GM13977 (cell line): Measurements from ENCODE around the gene ACTL10.
A peak's percentile ranks its signal among the peaks of the same experiment; 100 is the strongest.

Source experiments
- DNase-seq: peaks from one replicate; pipeline ENCODE4 v3.0.0; 2012; ENCODE audit warnings: low spot score
- in situ Hi-C: fragments of 300-500 bp; cut with MboI; formaldehyde crosslinking; loops from one replicate; pipeline ENCODE4 v1.12.0; 2022; ENCODE audit warnings: low sequenced_read_pairs, low pct_unique_long_range_greater_than_20kb, mixed read lengths, inconsistent platforms; ENCODE audit not compliant: unreplicated experiment
- TF ChIP-seq, protein P1 (sequence below): IDR thresholded peaks from 2 replicates; pipeline ENCODE4 v1.5.1; 2012; ENCODE audit warnings: mild to moderate bottlenecking, control low read depth; ENCODE audit not compliant: insufficient read depth; ENCODE audit errors: extremely low read depth, missing control alignments

Gene ACTL10

DNA sequence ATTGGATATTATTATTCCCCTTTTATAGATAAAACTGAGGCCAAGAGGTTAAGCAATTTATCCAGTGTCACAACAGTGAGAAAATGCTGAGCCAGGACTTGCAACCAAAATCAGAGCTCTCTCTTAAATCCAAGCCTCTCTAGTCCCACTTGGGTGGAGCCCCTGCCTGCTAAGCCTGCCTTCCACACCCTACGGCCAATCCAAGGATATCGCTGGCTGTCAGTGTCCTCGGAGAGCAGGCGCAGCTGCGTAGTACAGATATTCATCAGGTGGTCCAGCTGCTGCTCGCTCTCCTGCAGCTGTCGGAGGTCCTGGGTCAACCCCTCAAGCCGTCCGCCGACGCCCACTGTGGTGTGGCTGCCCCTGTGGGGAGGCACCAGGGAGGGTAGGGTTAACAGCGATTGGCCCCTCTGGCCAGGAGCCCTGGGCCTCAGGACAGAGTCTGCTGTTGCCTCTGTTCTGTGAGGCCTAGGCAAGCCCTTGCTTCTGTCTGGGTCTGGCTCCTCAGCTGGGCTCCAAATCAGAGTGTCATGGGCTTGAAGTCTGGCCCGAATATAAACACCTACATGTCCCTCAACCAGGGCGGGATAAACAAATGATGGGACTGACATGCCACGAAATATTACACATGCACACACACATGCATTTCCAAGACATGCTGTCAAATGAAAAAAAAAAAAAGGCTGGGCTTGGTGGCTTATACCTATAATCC, 11.4 kb downstream of the ACTL10 start:
- in situ Hi-C loops: no loop called here
- no peak for DNase-seq
- TF ChIP-seq, protein P1, sequence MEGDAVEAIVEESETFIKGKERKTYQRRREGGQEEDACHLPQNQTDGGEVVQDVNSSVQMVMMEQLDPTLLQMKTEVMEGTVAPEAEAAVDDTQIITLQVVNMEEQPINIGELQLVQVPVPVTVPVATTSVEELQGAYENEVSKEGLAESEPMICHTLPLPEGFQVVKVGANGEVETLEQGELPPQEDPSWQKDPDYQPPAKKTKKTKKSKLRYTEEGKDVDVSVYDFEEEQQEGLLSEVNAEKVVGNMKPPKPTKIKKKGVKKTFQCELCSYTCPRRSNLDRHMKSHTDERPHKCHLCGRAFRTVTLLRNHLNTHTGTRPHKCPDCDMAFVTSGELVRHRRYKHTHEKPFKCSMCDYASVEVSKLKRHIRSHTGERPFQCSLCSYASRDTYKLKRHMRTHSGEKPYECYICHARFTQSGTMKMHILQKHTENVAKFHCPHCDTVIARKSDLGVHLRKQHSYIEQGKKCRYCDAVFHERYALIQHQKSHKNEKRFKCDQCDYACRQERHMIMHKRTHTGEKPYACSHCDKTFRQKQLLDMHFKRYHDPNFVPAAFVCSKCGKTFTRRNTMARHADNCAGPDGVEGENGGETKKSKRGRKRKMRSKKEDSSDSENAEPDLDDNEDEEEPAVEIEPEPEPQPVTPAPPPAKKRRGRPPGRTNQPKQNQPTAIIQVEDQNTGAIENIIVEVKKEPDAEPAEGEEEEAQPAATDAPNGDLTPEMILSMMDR: no peak

- in situ Hi-C loops: no loop called here
- DNase-seq: peak; percentile 78
- TF ChIP-seq, protein P1: no peak
These were observed 13.2 kb downstream of the ACTL10 start for GRCh38 chr20:33679758-33680485.

- no peak for DNase-seq
- in situ Hi-C loops: no loop called here
These were observed 13.9 kb downstream of the ACTL10 start for GRCh38 chr20:33680686-33681085.

DNA sequence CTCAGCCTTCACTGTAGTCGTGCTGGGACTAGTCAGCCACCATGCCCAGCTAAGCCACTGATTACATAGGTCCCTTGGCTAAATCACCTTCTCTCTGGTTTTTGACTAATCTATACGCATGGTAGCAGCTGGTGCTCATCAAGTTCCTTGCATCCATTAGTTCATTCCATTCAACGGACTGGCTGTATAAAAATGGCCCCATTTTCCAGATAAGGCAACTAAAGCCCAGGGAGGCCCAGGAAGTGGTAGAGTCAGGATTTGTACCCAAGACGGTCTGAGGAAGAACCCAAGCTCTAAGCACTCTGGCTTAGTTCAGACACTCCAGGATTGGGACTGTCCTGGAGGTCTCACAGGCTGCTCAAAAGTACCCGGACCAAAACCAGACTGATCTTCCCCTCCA, 14.5 kb downstream of the ACTL10 start:
- in situ Hi-C loops: no loop called here
- TF ChIP-seq, protein P1: no peak
- DNase-seq: no peak

More at GRCh38 chr20:33680686-33681085, 13.9 kb downstream of the ACTL10 start:
- TF ChIP-seq, protein P1: no peak

GRCh38 chr20:33681728-33682353, 15.1 kb downstream of the ACTL10 start:
- TF ChIP-seq, protein P1: no peak
- DNase-seq: no peak
- in situ Hi-C loops: no loop called here

GRCh38 chr20:33684533-33685327, 18.0 kb downstream of the ACTL10 start:
- in situ Hi-C loops: no loop called here
- DNase-seq: no peak

More at GRCh38 chr20:33684533-33685327, 18.0 kb downstream of the ACTL10 start:
- TF ChIP-seq, protein P1: no peak
